ENCODE data around the gene HTT-AS.

The HTT-AS gene

DNA sequence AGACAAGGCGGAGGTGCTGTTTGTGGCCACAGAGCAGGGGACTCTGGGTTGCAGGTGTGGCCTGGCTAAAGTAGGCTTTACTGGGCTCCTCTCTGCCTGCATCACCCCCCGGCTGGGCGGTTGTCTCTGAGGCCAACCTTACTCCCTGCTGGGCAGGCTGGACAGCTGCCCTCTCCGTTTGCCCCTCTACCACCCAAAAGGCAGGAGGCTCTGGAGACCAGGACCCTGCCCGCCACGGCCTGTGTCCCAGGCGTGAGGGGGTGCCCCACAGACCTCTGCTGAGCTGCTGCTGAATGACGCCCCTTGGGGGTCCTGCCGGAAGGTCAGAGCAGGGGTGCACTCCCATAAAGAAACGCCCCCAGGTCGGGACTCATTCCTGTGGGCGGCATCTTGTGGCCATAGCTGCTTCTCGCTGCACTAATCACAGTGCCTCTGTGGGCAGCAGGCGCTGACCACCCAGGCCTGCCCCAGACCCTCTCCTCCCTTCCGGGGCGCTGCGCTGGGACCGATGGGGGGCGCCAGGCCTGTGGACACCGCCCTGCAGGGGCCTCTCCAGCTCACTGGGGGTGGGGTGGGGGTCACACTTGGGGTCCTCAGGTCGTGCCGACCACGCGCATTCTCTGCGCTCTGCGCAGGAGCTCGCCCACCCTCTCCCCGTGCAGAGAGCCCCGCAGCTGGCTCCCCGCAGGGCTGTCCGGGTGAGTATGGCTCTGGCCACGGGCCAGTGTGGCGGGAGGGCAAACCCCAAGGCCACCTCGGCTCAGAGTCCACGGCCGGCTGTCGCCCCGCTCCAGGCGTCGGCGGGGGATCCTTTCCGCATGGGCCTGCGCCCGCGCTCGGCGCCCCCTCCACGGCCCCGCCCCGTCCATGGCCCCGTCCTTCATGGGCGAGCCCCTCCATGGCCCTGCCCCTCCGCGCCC, 920 bp downstream of the HTT-AS start:
- CTCF ChIA-PET: no interaction called here
- TF ChIP-seq, protein P1, sequence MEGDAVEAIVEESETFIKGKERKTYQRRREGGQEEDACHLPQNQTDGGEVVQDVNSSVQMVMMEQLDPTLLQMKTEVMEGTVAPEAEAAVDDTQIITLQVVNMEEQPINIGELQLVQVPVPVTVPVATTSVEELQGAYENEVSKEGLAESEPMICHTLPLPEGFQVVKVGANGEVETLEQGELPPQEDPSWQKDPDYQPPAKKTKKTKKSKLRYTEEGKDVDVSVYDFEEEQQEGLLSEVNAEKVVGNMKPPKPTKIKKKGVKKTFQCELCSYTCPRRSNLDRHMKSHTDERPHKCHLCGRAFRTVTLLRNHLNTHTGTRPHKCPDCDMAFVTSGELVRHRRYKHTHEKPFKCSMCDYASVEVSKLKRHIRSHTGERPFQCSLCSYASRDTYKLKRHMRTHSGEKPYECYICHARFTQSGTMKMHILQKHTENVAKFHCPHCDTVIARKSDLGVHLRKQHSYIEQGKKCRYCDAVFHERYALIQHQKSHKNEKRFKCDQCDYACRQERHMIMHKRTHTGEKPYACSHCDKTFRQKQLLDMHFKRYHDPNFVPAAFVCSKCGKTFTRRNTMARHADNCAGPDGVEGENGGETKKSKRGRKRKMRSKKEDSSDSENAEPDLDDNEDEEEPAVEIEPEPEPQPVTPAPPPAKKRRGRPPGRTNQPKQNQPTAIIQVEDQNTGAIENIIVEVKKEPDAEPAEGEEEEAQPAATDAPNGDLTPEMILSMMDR (IDR thresholded peaks at IDR 0.05; ENCODE audit: insufficient read depth, low read length, missing control alignments): peak; percentile 3
- DNase-seq (ENCODE audit: low read depth, low spot score): no peak
- POLR2A ChIA-PET: interaction anchor here (1.0 kb wide), 1 partner anchor 32 kb away, joined by 3 read pairs; no protein-coding TSS in a partner anchor
- peak overlapping the region; percentile 67 for H3K4me3 ChIP-seq (ENCODE audit: low read depth, low read length)

DNA sequence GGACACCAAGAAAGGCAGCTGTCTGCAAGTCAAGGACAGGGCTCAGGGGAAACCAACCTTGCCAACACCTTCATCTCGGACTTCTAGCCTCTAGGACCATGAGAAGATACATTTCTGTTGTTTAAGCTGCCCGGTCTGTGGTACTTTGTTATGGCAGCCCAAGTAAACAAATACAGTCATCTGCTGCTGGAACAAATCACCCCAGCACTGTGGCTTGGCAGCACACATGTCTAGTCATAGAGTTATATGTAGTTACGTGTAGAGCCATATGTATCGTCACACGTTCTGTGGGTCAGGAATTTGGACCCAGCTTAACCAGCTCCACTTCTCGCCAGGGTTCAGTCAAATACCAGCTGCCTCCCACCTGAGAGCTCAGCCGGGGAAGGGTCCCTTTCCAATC, 2.5 kb downstream of the HTT-AS start:
- no peak for DNase-seq (ENCODE audit: low read depth, low spot score)
- ChIA-PET POLR2A (no interaction called here), CTCF (interaction anchor here (1.1 to 1.2 kb wide), 3 partner anchors 25 to 94 kb away, joined by 3 to 5 read pairs (median 3); no protein-coding TSS in a partner anchor)
- TF ChIP-seq, protein P1 (IDR thresholded peaks at IDR 0.05; ENCODE audit: insufficient read depth, low read length, missing control alignments): no peak
- no peak overlapping the region for H3K4me3 ChIP-seq (ENCODE audit: low read depth, low read length)

DNA sequence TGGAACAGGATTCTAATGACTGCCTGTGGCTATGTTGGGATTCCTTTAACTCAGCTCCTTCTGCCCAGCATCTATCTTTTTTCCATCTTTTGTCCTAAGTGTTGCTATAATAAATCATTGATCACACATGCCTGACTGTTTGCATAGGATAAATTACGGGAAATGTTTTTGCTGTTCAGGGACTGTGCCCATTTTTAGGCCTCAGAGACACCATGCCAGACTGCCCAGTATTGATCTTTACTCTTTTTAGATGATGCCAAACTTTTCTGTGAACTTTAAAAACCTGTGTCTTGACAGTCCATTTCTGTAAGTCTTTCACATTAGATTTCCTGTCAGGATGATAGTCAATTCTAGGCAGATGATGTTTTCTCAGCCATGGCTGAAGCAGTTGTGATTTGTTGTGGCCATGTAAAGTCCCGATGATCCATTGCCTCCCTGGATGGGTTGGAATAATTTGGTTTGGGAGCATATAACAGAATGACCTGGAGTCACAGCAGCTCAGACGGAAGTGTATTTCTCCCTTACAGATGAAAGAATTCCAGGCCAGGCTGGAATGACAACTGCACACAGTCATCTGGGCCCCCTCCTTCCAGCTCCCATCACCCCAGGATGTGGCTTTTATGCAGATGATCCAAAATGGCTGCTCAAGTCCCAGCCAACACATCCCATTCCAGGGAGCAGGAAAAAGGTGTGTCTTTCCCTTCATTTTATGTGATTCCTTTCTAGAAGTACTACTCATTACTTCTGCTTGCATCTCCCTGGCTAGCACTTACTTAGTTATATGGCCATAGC, 3.4 kb downstream of the HTT-AS start:
- H3K4me3 ChIP-seq (ENCODE audit: low read depth, low read length): no peak overlapping the region
- no peak for DNase-seq (ENCODE audit: low read depth, low spot score)
- TF ChIP-seq, protein P1 (IDR thresholded peaks at IDR 0.05; ENCODE audit: insufficient read depth, low read length, missing control alignments): no peak
- ChIA-PET CTCF (interaction anchor here (0.8 to 1.2 kb wide), 4 partner anchors 17 to 93 kb away, joined by 3 to 5 read pairs (median 3); no protein-coding TSS in a partner anchor), POLR2A (interaction anchor here (0.6 kb wide), 1 partner anchor 533 kb away, joined by 3 read pairs; no protein-coding TSS in a partner anchor)

DNA sequence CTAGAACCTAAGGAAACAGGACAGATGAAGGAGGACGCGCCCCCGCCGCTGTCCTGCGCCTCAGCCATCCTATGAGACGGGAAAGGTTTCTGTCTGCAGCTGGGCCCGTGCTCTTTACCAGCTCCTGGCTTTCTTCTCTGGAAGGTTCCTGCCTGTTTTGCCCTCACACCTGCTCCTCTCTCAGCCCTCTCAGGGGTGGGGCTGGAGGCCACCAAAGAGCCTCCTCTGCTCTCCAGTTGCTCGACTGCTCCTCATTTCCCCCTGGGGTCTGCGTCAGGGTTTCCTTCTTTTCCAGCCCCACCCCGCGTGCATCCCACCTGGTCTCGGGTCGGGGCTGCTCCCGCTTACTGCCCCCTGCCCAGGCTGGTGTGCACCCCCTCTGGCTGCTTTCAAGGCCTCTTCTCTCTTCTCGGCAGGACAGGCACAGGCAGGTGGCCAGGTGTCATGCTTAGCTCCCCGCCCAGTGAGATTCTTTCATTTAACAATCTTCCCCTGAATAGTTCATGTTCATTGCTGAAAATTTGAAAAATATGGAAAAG, 4.6 kb downstream of the HTT-AS start:
- H3K4me3 ChIP-seq (ENCODE audit: low read depth, low read length): no peak overlapping the region
- POLR2A ChIA-PET: no interaction called here
- CTCF ChIA-PET: interaction anchor here (0.7 to 1.2 kb wide), 2 partner anchors 22 to 37 kb away, joined by 3 to 5 read pairs; no protein-coding TSS in a partner anchor
- no peak for DNase-seq (ENCODE audit: low read depth, low spot score)
- TF ChIP-seq, protein P1 (IDR thresholded peaks at IDR 0.05; ENCODE audit: insufficient read depth, low read length, missing control alignments): no peak

DNA sequence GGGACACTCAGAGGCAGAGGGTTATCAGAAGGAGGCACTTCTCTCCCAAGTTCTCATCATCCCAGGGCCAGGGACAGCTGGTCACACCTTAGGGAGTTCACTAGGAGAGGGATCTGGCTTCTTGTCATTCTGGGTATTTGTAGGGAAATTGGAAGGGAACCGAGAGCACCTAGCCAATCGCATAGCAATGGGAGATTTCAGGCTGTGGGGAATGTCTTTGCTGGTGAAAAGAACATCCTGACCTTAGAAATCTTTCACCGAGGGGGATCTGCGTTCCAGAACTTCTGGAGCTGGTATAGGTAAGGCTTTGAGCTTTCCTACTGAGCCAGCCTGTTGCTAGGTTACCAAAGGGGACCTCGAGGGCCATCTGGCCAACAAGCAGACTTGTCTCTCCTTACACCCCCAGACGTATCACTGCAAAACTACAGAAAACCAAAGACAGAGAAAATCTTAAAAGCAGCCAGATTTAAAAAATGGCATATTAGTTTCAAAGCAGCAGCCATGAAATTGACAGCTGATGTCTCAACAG, 6.8 kb downstream of the HTT-AS start:
- ChIA-PET CTCF (interaction anchor here (0.9 kb wide), 1 partner anchor 19 kb away, joined by 3 read pairs; no protein-coding TSS in a partner anchor), POLR2A (no interaction called here)
- TF ChIP-seq, protein P1 (IDR thresholded peaks at IDR 0.05; ENCODE audit: insufficient read depth, low read length, missing control alignments): no peak
- DNase-seq (ENCODE audit: low read depth, low spot score): no peak
- no peak overlapping the region for H3K4me3 ChIP-seq (ENCODE audit: low read depth, low read length)

Measured in AG04449 (cell line).